Activated CD4-positive, alpha-beta T cell treated with anti-CD3 and anti-CD28 coated beads, Interleukin-2, Interleukin-4, amounts not matched to agents 100 ng/mL and 50 ng/mL, durations not matched to agents 16 hours and 8 hours (primary cell): ENCODE results near the gene ZNF273.

Experiments
- DNase-seq: peaks from one replicate; pipeline ENCODE4 v3.0.0-alpha.2; 2020; ENCODE audit warnings: low spot score

The ZNF273 gene

GRCh38 chr7:64877714-64878610 is 25.1 kb upstream of the ZNF273 start:
- no peak for DNase-seq

- no peak for DNase-seq
These were observed 24.4 kb upstream of the ZNF273 start for GRCh38 chr7:64878684-64879083.

GRCh38 chr7:64879086-64879730 is 23.9 kb upstream of the ZNF273 start:
- DNase-seq: no peak

- no peak for DNase-seq
These were observed 23.3 kb upstream of the ZNF273 start for GRCh38 chr7:64879800-64880199.

- no peak for DNase-seq
These were observed 22.5 kb upstream of the ZNF273 start for GRCh38 chr7:64880322-64881297.

- DNase-seq: no peak
These were observed 21.4 kb upstream of the ZNF273 start for GRCh38 chr7:64881461-64882287.

GRCh38 chr7:64882341-64883112 is 20.5 kb upstream of the ZNF273 start:
- no peak for DNase-seq

- no peak for DNase-seq
These were observed 19.8 kb upstream of the ZNF273 start for GRCh38 chr7:64883113-64883905.

GRCh38 chr7:64884085-64884912 is 18.8 kb upstream of the ZNF273 start:
- no peak for DNase-seq

GRCh38 chr7:64884913-64885370 is 18.1 kb upstream of the ZNF273 start:
- no peak for DNase-seq

- no peak for DNase-seq
These were observed 17.4 kb upstream of the ZNF273 start for GRCh38 chr7:64885520-64886240.

- no peak for DNase-seq
These were observed 16.0 kb upstream of the ZNF273 start for GRCh38 chr7:64886956-64887545.

GRCh38 chr7:64887756-64888508 is 15.1 kb upstream of the ZNF273 start:
- no peak for DNase-seq

GRCh38 chr7:64888561-64888900 is 14.5 kb upstream of the ZNF273 start:
- DNase-seq: no peak

- no peak for DNase-seq
These were observed 14.0 kb upstream of the ZNF273 start for GRCh38 chr7:64888901-64889685.

GRCh38 chr7:64889686-64890162 is 13.3 kb upstream of the ZNF273 start:
- DNase-seq: no peak
